GM12873 (cell line): ENCODE results near the gene ITSN1.

Experiments
- TF ChIP-seq, protein P1 (sequence below): IDR thresholded peaks from 2 replicates; pipeline ENCODE4 v1.5.1; 2012; ENCODE audit warnings: low read depth, mild to moderate bottlenecking, moderate library complexity, low read length, control low read depth; ENCODE audit not compliant: insufficient read depth; ENCODE audit errors: missing control alignments

The ITSN1 gene

GRCh38 chr21:33655588-33656221 lies 13.4 kb downstream of the ITSN1 start:
- TF ChIP-seq, protein P1, sequence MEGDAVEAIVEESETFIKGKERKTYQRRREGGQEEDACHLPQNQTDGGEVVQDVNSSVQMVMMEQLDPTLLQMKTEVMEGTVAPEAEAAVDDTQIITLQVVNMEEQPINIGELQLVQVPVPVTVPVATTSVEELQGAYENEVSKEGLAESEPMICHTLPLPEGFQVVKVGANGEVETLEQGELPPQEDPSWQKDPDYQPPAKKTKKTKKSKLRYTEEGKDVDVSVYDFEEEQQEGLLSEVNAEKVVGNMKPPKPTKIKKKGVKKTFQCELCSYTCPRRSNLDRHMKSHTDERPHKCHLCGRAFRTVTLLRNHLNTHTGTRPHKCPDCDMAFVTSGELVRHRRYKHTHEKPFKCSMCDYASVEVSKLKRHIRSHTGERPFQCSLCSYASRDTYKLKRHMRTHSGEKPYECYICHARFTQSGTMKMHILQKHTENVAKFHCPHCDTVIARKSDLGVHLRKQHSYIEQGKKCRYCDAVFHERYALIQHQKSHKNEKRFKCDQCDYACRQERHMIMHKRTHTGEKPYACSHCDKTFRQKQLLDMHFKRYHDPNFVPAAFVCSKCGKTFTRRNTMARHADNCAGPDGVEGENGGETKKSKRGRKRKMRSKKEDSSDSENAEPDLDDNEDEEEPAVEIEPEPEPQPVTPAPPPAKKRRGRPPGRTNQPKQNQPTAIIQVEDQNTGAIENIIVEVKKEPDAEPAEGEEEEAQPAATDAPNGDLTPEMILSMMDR = no peak

DNA sequence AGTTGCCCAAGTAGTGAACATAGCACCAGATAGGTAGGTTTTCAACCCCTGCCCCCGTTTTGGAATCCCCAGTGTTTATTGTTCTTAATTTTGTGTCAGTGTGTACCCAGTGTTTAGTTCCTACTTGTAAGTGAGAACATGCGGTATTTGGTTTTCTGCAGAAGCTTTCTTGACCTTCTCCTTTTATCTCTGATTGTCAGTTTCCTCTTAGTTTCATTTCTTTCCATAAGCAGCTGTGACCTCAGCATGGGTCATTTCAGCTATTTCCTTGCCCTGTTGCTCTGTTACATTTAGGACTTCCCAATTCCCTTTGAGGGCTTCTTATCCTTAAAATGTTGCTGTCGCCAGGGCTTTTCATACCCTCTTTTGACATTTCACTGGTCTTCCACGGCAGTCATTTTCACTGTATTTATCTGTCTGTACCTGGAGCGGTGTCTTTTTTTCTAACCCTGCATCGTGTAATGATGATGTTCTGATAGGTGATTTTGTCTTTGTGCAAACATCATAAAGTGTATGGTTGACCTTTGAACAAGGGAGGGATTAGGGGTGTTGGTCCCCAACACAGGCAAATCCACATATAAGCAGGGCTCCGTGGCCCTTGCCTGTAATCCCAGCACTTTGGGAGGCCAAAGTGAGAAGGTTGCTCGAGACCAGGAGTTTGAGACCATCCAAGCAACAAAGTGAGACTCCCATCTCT lies 15.0 kb downstream of the ITSN1 start:
- TF ChIP-seq, protein P1 = no peak

DNA sequence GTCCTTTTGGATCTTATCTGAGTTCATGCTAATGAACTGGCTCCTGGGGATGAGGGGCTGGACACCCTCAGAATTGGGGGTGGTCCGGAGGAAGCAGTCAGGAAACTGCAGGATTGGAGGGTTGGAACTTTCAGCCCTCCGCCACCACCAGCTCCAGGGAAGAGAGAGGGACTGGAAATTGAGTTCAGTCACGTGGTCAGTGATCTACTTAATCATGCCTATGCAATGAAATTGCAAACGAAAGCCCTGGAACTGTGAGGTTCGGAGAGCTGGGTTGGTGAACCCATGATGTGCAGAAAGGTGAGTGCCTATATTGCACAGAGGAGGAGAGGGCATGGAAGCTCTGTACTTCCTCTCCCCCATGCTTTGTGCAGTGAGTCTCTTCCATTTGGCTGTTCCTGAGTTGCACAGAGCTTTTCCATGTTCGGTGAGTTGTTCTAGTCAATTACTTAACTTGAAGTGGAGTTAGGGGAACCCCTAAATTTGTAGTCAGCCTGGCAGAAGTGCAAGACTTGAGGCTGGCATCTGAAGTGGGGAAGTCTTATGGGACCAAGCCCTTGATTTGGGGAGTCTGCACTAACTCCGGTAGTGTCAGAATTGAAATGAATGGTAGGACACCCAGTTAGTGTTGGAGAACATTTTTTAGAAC lies 16.7 kb downstream of the ITSN1 start:
- TF ChIP-seq, protein P1 = no peak

- TF ChIP-seq, protein P1 = no peak
Observed at GRCh38 chr21:33659568-33659949, 17.3 kb downstream of the ITSN1 start.

DNA sequence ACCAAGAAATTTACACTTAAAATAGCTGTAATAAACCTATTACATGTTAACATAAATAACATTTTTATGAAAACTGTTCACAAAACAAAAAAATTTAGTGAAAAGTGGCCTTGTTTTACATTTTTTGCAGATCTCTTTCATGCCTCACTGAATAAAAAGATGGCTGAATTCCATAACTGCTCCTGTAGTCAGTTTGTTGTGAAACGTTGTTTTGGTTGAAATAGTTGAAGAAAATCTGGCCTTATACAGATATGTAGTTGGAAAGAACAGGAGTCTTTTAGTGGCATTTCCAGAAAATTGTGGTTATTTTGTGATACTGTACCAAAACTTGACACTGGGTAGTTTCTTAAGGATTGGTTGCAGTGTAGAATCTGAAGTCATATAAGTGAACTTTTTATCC lies 18.1 kb downstream of the ITSN1 start:
- TF ChIP-seq, protein P1 = no peak

GRCh38 chr21:33661146-33661545 lies 18.8 kb downstream of the ITSN1 start:
- TF ChIP-seq, protein P1 = no peak

DNA sequence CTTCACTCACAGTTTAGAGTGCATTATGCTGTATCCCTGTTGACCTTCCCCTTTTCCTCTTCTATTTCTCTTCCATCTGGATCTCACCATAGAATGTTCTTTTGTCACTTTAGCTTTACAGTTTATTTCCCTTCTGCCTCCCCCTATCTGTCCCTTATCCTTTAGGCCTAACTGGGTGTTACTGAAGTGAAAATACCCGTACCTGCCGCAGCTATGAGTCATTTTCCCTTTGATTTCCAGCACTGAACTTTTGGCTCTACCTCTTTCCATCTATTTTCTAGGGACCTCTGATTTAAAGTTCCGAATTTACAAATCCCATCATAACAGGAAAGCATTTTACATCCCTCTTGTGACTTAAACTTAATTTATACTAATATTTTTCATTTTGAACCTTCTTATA lies 19.7 kb downstream of the ITSN1 start:
- TF ChIP-seq, protein P1 = no peak
